ENCODE measurements around the gene SPACA7. TPM values are rescaled to one million over a fixed set of nuclear protein-coding genes. Genes with fewer than 3 reads are reported as not detected.

SPACA7 gene
- total RNA-seq, 3 donors from 2014 or later, result not detected

DNA sequence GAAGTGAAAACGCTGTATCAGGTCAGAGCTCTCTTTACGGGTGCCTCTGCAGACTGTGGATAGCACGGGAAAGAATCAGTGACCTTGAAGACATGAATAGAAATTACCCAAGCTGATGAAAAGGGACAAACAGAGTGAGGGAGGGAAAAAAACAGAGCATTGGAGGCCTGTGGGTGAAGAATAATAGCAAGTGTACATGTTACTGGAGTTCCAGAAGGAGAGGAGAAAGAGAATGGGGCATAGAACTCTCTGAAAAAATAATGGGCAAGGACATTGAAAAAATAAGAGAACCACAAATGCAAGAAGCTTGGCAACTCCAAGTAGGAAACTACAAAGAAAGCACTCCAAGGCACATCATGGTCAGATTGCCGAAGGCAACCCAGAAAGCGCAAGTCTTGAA is 86.3 kb downstream of the SPACA7 start:
- H3K36me3 ChIP-seq (ENCODE audit: low read depth), result no peaks in the 10 kb centered on the region
- H3K9me3 ChIP-seq, result no peaks in the 10 kb centered on the region
- TF ChIP-seq, protein P1, sequence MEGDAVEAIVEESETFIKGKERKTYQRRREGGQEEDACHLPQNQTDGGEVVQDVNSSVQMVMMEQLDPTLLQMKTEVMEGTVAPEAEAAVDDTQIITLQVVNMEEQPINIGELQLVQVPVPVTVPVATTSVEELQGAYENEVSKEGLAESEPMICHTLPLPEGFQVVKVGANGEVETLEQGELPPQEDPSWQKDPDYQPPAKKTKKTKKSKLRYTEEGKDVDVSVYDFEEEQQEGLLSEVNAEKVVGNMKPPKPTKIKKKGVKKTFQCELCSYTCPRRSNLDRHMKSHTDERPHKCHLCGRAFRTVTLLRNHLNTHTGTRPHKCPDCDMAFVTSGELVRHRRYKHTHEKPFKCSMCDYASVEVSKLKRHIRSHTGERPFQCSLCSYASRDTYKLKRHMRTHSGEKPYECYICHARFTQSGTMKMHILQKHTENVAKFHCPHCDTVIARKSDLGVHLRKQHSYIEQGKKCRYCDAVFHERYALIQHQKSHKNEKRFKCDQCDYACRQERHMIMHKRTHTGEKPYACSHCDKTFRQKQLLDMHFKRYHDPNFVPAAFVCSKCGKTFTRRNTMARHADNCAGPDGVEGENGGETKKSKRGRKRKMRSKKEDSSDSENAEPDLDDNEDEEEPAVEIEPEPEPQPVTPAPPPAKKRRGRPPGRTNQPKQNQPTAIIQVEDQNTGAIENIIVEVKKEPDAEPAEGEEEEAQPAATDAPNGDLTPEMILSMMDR (IDR thresholded peaks at IDR 0.05), result no peak
- H3K4me3 ChIP-seq, result no peak overlapping the region
- H3K4me1 ChIP-seq (ENCODE audit: low read depth), result no peaks in the 10 kb centered on the region
- intact Hi-C loops (cut with DNase I, micrococcal nuclease), result no loop called here
- DNase-seq, result no peak
- ATAC-seq, result no peak

DNA sequence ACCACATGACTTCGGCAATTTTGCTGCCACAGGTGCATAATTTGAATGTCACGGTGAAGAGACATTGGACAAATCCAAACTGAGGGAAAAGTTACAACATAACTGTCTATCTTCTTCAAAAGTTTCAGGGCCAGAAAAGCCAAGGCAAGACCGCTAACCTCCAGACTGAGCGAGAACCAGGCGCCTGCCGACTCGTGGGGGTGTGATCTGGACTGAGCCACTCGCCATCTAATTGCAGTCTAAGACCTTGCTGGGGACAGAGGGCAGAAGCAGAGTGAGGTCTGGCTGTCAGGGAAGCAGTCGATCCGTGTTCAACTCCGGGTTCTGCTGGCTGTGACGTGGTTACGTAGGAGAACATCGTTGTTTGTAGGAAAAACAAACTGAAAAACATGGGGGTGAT is 88.6 kb downstream of the SPACA7 start:
- TF ChIP-seq, protein P1 (IDR thresholded peaks at IDR 0.05), result no peak
- ATAC-seq (no peak), DNase-seq (peak in 1 of 3 donors; percentile 15)
- intact Hi-C loops (cut with DNase I, micrococcal nuclease), result no loop called here
- Histone ChIP-seq H3K9me3 (no peaks in the 10 kb centered on the region), H3K4me3 (no peak overlapping the region), H3K36me3 (ENCODE audit: low read depth) (no peaks in the 10 kb centered on the region), H3K4me1 (ENCODE audit: low read depth) (no peaks in the 10 kb centered on the region)

DNA sequence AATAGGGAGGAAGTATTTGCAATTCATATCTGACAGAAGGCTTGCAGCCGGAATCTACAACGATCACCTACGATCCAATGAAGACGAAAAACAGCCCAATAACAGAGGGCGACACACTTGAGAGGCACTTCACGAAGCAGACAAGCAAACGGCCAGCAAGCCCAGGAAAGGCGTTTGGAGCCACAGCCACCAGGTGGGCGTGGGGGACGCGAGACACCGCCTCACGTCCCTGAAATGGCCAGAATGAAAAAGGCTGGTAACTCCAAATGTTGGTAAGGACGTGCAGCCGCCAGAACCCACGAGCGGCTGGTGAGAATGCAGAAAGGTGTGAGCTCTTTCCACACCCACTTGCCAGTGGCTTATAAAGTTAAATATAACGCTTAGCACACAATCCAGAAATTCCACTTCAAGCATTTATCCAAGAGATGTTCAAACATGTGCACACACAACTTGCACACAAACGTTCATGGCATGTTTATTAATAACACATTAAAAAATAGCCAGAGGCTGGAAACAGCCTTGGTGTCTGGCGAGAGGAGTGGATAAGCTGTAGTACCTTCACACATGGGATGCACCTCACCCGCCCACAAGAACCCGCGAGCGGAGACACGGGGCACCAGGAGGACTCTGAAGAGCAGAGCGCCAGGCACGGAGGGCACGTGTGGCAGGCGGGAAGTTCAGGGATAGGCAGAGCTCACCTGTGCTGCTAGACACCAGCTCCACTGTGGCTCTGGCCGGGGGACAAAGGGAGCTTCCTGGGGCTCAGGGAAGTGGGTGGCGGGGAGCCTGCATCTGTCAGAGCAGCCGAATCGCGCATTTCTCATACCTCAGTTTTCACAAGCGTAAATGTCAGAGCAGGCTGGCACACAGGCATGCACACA is 89.3 kb downstream of the SPACA7 start:
- no peaks in the 10 kb centered on the region for H3K36me3 ChIP-seq (ENCODE audit: low read depth)

GRCh38 chr13:112466132-112467058 is 90.2 kb downstream of the SPACA7 start:
- TF ChIP-seq, protein P1 (IDR thresholded peaks at IDR 0.05), result no peak
- intact Hi-C loops (cut with DNase I, micrococcal nuclease), result no loop called here
- ATAC-seq, result no peak

More for the DNA sequence above, 89.3 kb downstream of the SPACA7 start:
- ATAC-seq (no peak), DNase-seq (peak in 1 of 3 donors; percentile 41)
- intact Hi-C loops (cut with DNase I, micrococcal nuclease), result no loop called here
- Histone ChIP-seq H3K4me1 (ENCODE audit: low read depth) (no peaks in the 10 kb centered on the region), H3K9me3 (no peaks in the 10 kb centered on the region), H3K4me3 (no peak overlapping the region)
- TF ChIP-seq, protein P1 (IDR thresholded peaks at IDR 0.05), result no peak

DNA sequence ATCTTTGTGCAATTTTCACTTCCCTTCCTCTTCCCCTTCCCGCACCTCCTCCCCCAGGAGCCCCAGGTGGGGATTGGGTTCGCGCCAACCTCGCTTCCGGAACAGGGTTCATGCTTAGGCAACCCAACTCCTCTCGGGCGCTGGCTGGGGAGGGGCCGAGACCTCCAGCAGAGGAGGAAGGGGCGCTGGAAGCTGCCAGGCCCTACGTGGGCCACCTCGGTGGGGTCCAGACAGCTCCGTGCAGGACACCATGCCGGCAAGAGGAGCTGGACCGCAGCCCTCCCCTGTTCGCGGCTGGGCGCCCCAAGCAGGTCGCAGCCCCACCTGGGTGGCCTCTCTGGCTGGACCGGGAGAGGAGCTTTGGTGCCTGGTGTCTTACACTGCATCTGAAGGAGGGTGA is 91.1 kb downstream of the SPACA7 start:
- no peaks in the 10 kb centered on the region for H3K4me1 ChIP-seq (ENCODE audit: low read depth)
- no peaks in the 10 kb centered on the region for H3K9me3 ChIP-seq
- TF ChIP-seq, protein P1 (IDR thresholded peaks at IDR 0.05), result no peak
- intact Hi-C loops (cut with DNase I, micrococcal nuclease), result no loop called here
- H3K4me3 ChIP-seq, result no peak overlapping the region
- DNase-seq (peak in 1 of 3 donors; percentile 30), ATAC-seq (no peak)
- H3K36me3 ChIP-seq (ENCODE audit: low read depth), result no peaks in the 10 kb centered on the region

More at GRCh38 chr13:112466132-112467058, 90.2 kb downstream of the SPACA7 start:
- H3K36me3 ChIP-seq (ENCODE audit: low read depth), result no peaks in the 10 kb centered on the region
- no peak overlapping the region for H3K4me3 ChIP-seq
- H3K9me3 ChIP-seq, result no peaks in the 10 kb centered on the region
- H3K4me1 ChIP-seq (ENCODE audit: low read depth), result no peaks in the 10 kb centered on the region
- peak in 1 of 3 donors; percentile 35 for DNase-seq

All from mucosa of descending colon (tissue), 3 donors.